ENCODE results near the gene IAPP.

- no peak for TF ChIP-seq CTCF (optimal IDR thresholded peaks at IDR 0.05 in 1 of 3, IDR thresholded peaks at IDR 0.05 in 1 of 3, conservative IDR thresholded peaks at IDR 0.05 in 1 of 3; ENCODE audit: extremely low read depth in 1 of 3, insufficient read depth in 2 of 3, low read length in 3 of 3)
- TF ChIP-seq EZH2 (IDR thresholded peaks at IDR 0.05; ENCODE audit: low read length) = no peak
Observed at GRCh38 chr12:21339921-21340320, 32.8 kb upstream of the IAPP start.

Measured in keratinocyte (primary cell).